ENCODE results near the gene NMNAT2.

GRCh38 chr1:183247066-183247465 is 171.1 kb downstream of the NMNAT2 start:
- no peak for TF ChIP-seq CTCF (conservative IDR thresholded peaks at IDR 0.05; ENCODE audit: low read depth, low read length)
- TF ChIP-seq RFX5 (IDR thresholded peaks at IDR 0.05; ENCODE audit: low read depth, low read length): no peak

Data from IMR-90 (cell line).